ENCODE measurements around the gene LPIN1.
"Not testable (repeated sequence)": the region's sequence is repeated elsewhere in the genome, so short reads cannot be mapped to it uniquely, and the experiment has no call there.

The LPIN1 gene

GRCh38 chr2:11715987-11716652 lies 30.3 kb upstream of the LPIN1 start:
- no peak for DNase-seq

DNA sequence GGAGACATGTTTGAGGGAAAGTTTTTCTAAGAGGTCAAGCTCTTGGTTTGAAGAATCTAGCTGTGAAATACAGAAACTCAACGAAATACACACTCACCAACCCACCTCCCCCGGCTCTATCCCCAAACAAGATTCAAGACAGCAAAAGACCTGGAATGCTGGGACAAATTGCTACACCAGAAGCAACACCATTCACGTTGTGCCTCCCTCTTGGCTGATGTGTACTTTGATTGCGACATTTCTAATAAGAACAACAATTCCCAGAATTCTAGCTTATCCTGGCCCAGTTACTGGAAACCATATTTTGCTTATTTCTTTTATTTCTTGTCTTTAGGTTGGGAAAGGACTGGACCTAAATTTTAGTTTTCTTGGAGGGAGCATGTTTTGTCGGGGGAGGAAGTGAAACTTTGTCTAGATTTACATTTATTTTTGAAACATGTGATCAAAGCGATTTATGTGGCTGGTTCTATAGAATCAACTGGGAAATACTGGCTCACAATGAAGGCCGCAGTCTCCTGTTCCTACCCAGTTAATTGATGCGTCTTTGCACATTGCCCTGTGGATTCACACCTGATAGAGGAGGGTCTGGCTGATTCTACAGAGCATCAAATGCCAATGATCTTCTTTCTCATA lies 29.6 kb upstream of the LPIN1 start:
- no peak for DNase-seq

DNA sequence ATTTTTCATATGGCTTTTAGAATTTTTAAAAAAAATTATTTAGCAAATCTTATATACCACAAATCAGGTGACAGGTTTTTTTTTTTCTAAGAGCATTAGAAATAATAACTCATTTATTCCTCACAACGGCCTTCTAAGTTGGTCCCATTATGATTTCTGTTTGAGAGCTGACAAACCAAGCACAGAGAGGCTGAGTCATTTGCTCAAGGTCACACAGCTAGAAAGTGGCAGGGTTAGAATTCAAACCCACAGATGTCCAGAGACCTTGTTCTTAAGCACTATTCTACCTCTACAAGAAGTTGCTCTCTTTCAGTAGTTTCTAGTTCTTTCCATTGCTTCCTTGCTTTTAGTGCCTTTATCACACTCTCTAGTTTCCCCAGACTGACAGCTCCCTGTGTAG lies 28.8 kb upstream of the LPIN1 start:
- DNase-seq = no peak

DNA sequence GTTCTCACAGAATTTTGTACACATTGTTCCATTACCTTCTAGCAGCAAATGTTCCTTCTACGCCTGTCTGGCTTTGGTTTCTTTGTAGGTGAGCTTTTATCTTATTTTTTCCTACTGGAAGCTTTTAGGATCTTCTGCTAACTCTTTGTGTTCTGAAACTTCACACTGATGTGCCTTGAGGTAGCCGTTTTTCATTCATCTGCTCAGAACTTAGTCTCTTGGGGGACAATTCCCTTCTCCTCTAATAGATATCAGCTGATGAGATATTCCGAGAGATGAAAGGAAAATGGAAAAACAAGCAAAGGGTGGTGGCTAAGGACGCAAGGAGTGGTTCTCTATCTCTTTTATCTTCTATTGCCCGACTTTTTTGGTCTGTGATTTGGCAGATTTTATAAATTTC lies 27.8 kb upstream of the LPIN1 start:
- DNase-seq = no peak

DNA sequence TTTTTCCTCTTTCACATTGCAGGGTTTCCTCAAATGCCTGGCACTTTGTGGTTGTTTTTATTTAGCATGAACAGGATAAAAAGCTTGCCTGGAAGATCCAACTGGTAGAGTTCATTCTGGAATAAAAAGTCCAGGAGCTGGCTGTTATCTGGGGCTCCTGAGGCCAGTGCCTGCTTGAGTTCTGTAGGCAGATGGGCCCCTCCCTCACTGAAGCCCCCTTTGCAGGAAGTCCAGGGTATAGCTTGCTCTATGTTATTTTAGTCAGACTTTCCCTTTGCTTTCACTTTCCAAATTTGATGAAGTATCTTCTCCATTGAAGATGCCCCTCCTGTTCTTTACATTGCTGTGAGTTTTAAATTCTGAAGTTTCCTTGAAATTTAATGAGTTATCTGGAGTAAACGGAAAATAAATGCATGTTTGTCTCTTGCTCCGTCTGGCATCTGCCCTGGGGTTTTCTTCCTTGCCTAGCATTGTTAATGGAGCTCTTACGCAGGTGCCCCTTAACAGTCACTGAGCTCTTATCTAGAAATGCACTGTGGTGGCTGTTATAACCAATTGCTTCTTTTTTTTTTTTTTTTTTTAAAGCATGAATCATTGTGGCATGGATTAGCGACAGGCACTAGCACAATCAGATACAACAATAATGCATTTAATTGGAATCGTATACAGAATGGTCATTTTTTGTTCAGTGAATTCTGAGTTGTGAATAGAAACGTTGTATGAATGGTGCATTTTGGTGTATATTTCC lies 27.0 kb upstream of the LPIN1 start:
- DNase-seq = no peak

GRCh38 chr2:11720752-11721151 lies 25.7 kb upstream of the LPIN1 start:
- no peak for DNase-seq

DNA sequence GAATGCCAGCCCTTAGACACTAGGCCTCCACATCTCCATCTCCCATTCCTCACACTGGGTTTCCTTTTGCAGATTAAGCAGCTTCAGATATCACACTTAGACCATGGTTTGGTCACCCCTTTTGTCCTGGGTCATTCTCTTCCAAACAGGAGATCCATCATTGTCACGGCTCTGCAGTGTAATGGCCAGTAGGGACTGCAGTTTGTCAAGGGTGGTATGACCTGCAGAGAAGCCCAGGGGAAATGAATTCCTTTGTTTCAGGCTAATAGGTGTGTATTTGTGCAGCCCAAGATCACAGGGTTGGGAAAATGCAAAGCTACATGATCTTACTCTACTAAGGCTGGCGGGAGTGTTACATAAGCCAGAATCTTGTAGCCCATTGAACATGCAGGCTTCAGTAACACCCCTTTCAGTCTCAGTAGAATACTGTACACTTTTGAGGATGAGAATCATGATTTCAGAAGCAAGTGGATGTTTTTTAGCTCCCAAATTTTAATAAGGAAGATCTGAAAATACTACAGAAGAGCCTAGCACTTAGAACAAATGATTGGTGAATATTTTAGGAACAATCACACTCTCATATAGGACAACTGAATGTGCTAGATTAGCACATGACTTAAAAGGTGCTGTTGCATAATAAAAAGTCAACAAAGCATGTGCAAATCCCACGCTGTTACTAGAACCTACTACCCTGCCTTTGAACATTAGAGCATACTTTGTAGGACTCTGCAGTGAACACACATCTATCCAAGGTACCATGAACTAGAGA lies 24.0 kb upstream of the LPIN1 start:
- DNase-seq = no peak

- no peak for DNase-seq
Measured at GRCh38 chr2:11723061-11723371, 23.4 kb upstream of the LPIN1 start.

DNA sequence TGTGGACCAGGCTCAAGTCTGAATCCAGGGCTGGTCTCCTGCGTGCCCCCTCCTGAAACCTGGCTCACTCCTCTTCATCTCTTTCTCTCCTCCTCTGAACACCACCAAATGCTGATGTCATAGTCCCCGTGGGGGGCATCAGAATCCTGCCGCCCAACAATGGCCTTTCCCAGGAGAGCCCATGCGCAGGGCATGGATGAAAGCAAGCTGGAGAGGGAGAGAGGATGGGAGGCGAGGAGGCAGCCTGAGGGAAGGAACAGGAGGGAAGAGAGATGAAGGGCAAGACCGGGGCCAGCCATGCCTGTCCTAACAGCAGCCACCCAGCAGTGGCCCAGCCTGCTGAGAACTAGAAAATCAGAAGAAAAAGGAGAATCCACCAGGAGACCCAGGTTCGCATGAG lies 22.3 kb upstream of the LPIN1 start:
- no peak for DNase-seq

DNA sequence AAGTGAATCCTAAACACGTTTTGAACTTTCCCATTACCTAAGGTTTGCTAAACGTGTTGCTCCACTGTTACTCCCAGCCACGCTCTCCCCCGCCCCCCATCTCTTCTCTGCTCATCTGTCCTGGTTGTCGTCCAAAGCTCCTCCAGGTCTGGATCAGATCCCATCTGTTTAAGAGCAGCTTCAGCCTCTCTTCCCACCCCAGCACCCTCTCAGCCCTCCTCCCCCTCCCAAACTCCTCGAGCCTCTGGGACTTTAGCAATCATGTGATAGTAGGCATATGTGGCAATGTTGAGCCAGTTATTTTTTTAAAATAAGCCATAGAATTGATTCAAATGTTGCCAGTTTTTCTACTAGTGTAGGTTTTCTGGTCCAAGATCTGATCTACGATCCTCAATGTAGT lies 20.0 kb upstream of the LPIN1 start:
- DNase-seq = no peak

- peak; percentile 40 for DNase-seq
Measured at GRCh38 chr2:11729362-11730212, 16.8 kb upstream of the LPIN1 start.

DNA sequence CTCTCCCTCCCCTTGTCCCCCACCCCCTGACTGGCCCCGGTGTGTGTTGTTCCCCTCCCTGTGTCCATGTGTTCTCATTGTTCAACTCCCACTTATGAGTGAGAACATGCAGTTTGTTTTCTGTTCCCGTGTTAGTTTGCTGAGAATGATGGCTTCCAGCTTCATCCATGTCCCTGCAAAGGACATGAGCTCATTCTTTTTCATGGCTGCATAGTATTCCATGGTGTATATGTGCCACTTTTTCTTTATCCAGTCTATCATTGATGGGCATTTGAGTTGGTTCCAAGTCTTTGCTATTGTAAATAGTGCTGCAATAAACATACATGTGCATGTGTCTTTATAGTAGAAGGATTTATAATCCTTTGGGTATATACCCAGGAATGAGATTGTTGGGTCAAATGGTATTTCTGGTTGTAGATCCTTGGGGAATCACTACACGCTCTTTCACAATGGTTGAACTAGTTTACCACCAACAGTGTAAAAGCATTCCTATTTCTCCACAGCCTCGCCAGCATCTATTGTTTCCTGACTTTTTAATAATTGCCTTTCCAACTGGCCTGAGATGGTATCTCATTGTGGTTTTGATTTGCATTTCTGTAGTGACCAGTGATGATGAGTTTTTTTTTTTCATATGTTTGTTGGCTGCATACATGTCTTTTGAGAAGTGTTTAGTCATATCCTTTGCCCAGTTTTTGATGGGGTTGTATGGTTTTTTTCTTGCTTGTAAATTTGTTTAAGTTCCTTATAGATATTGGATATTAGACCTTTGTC lies 15.0 kb upstream of the LPIN1 start:
- not testable (repeated sequence) for DNase-seq

- DNase-seq = no peak
Measured at GRCh38 chr2:11732587-11732986, 13.8 kb upstream of the LPIN1 start.

DNA sequence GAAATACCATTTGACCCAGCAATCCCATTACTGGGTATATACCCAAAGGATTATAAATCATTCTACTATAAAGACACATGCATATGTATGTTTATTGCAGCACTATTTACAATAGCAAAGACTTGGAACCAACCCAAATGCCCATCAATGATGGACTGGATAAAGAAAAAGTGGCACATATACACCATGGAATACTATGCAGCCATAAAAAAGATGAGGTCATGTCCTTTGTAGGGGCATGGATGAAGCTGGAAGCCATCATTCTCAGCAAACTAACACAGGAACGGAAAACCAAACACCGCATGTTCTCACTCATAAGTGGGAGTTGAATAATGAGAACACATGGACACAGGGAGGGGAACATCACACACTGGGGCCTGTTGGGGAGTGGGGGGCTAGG lies 8.6 kb upstream of the LPIN1 start:
- DNase-seq = not testable (repeated sequence)

- peak; percentile 55 to 61 for DNase-seq
Measured at GRCh38 chr2:11738589-11739436, 7.6 kb upstream of the LPIN1 start.

DNA sequence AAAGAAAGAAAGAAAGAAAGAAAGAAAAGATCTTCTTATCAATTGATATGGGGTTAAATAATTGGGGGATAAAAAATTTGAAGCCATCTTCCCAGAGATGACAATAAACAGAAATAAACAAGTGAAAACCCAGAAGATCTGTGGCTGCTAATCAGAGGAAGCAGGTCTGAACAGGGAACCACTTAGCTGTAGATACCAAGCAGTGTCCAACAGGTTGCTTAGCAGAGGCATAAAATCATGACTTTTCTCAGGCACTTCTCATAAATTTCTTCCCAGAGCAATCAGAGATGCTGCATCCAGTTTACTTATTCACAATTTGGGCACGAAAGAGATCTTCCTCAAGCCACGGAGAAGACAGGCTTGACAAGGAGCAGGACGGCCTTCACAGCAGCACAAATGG lies 5.7 kb upstream of the LPIN1 start:
- no peak for DNase-seq

DNA sequence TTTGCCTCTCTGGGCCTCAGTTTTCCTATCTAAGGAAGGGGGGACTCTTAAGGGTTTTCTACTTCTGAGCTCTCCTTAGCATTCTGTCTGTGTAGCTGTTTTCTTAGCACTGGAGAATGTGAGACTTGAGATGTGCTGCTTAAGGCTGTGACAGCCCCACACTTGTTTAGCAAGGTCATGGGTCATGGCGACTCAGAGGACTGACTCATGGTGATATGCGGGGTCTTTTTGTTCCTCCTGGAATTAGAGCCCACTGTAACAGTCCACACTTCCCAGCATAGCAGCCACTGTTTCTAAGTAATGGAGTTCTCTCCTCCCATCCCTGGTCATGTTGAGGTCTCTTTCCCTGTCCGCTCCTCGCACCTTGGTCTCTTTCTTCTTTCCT lies 4.1 kb upstream of the LPIN1 start:
- no peak for DNase-seq

GRCh38 chr2:11742702-11743357 lies 3.6 kb upstream of the LPIN1 start:
- DNase-seq = no peak

DNA sequence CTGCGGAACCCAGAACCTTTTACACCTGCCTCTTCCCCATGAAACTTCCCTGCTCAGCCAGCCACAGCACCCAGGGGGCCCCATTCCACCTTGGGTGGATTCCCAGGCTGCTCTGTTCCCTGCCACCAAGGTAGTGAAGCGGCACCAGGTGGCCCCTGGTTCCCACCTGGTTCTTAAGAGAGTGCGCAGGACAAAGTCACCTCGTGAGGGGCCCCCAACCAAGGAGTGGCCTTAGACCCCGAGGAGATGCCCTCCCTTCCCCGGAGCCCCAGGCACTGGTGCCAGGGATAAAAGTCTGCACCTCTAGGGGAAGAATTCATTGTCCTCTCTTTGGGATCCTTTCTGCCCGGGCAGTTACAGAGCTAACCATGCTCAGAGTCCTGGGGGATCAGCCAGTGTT lies 3.1 kb upstream of the LPIN1 start:
- DNase-seq = no peak

DNA sequence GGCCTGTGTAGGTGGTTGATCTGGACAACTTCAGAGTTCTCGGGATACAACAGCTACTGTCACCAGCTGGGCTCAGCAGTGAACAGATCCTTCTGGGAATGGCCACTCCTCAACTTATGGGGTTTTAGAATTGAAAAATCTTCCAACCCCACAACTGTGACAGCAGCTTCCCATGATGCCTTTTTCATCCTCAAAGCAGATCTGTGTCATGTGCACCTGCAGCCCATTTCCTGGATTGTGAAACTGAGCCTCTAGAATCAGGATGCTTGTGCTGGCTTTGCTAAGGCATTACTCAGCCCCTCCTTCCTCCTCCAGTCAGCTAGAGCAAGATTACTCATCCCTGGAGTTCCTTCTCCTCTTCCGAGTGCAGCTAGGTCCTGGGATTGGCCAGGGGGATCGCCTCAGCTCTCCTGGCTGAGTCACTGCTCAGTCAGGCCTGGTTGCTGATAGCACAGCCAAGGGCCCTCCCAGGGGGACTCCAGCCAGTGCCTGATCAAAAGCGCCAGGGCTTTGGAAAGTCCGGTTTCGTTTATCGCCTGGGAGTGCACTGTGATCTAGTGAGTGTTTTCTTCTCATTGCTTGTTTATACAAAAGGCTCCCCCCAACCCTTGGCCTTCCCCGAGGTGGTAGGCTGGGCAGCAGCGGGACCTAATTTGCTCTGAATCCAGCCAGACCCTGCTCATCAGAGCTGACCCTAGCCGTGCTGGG lies 2.4 kb upstream of the LPIN1 start:
- peak; percentile 98 for DNase-seq
